ENCODE measurements around the gene THRA.

Gene THRA

GRCh38 chr17:40075201-40075941 is 12.6 kb downstream of the THRA start:
- TF ChIP-seq TAF1 (IDR thresholded peaks at IDR 0.05; ENCODE audit: borderline replicate concordance, insufficient read depth, low read length) (no peak), POLR2AphosphoS5 (IDR thresholded peaks at IDR 0.05; ENCODE audit: low read depth, low read length) (no peak), SIN3A (IDR thresholded peaks at IDR 0.05; ENCODE audit: borderline replicate concordance, insufficient read depth, low read length) (no peak), REST (IDR thresholded peaks at IDR 0.05; ENCODE audit: insufficient read depth in 1 of 2, low read depth in 2 of 2, low read length in 2 of 2) (no peak), FOXP2 (optimal IDR thresholded peaks at IDR 0.05; ENCODE audit: borderline replicate concordance, extremely low read depth, extremely low read length, insufficient read depth) (peak; percentile 57)

GRCh38 chr17:40075942-40076498 is 13.3 kb downstream of the THRA start:
- TF ChIP-seq FOXP2 (optimal IDR thresholded peaks at IDR 0.05; ENCODE audit: borderline replicate concordance, extremely low read depth, extremely low read length, insufficient read depth) = no peak
- TF ChIP-seq SIN3A (IDR thresholded peaks at IDR 0.05; ENCODE audit: borderline replicate concordance, insufficient read depth, low read length) = no peak

- TF ChIP-seq SIN3A (IDR thresholded peaks at IDR 0.05; ENCODE audit: borderline replicate concordance, insufficient read depth, low read length) = no peak
- no peak for TF ChIP-seq FOXP2 (optimal IDR thresholded peaks at IDR 0.05; ENCODE audit: borderline replicate concordance, extremely low read depth, extremely low read length, insufficient read depth)
- no peak for TF ChIP-seq REST (IDR thresholded peaks at IDR 0.05; ENCODE audit: insufficient read depth in 1 of 2, low read depth in 2 of 2, low read length in 2 of 2)
- no peak for TF ChIP-seq TAF1 (IDR thresholded peaks at IDR 0.05; ENCODE audit: borderline replicate concordance, insufficient read depth, low read length)
- TF ChIP-seq POLR2AphosphoS5 (IDR thresholded peaks at IDR 0.05; ENCODE audit: low read depth, low read length) = no peak
Measured at GRCh38 chr17:40076591-40076990, 13.8 kb downstream of the THRA start.

- TF ChIP-seq SIN3A (IDR thresholded peaks at IDR 0.05; ENCODE audit: borderline replicate concordance, insufficient read depth, low read length) (no peak), REST (IDR thresholded peaks at IDR 0.05; ENCODE audit: insufficient read depth in 1 of 2, low read depth in 2 of 2, low read length in 2 of 2) (no peak), TAF1 (IDR thresholded peaks at IDR 0.05; ENCODE audit: borderline replicate concordance, insufficient read depth, low read length) (no peak), FOXP2 (optimal IDR thresholded peaks at IDR 0.05; ENCODE audit: borderline replicate concordance, extremely low read depth, extremely low read length, insufficient read depth) (no peak), POLR2AphosphoS5 (IDR thresholded peaks at IDR 0.05; ENCODE audit: low read depth, low read length) (no peak)
Measured at GRCh38 chr17:40079545-40079944, 16.8 kb downstream of the THRA start.

GRCh38 chr17:40084477-40084876 is 21.7 kb downstream of the THRA start:
- TF ChIP-seq SIN3A (IDR thresholded peaks at IDR 0.05; ENCODE audit: borderline replicate concordance, insufficient read depth, low read length) (no peak), TAF1 (IDR thresholded peaks at IDR 0.05; ENCODE audit: borderline replicate concordance, insufficient read depth, low read length) (no peak), POLR2AphosphoS5 (IDR thresholded peaks at IDR 0.05; ENCODE audit: low read depth, low read length) (no peak), FOXP2 (optimal IDR thresholded peaks at IDR 0.05; ENCODE audit: borderline replicate concordance, extremely low read depth, extremely low read length, insufficient read depth) (no peak), REST (IDR thresholded peaks at IDR 0.05; ENCODE audit: insufficient read depth in 1 of 2, low read depth in 2 of 2, low read length in 2 of 2) (no peak)
